ENCODE results near the gene ANKRD35. TPM values are rescaled to one million over a fixed set of nuclear protein-coding genes. Genes with fewer than 3 reads are reported as not detected.
A peak's percentile ranks its signal among the peaks of the same experiment; 100 is the strongest.
"Not testable (repeated sequence)": the region's sequence is repeated elsewhere in the genome, so short reads cannot be mapped to it uniquely, and the experiment has no call there.

The ANKRD35 gene
- total RNA-seq, 2 experiments from 2014 or later: 0.33 to 0.35 TPM

- POLR2A ChIA-PET, H3K27me3 Mint-ChIP-seq, CTCF ChIA-PET, DNase-seq, H3K9me3 Mint-ChIP-seq, H3K27ac Mint-ChIP-seq: not testable (repeated sequence)
- Mint-ChIP-seq H3K36me3 (ENCODE audit: low read depth) (peaks cover 34% of the 10 kb centered on the region), H3K4me1 (peaks cover 36% of the 10 kb centered on the region), H3K4me3 (peak overlapping the region; percentile 24)
Observed at GRCh38 chr1:145822779-145823331, 62.8 kb downstream of the ANKRD35 start.

DNA sequence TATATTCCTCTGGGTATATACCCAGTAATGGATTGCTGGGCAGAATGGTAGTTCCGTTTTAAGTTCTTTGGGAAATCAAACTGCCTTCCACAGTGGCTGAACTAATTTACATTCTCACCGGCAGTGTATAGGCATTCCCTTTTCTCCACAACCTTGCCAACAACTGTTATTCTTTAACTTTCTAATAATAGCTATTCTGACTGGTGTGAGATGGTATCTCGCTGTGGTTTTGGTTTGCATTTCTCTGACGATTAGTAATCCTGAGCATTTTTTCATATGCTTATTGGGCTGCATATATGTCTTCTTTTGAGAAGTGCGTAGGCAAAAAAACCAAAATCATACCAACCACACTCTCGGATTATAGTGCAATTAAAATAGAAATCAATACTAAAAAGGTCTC is 67.6 kb downstream of the ANKRD35 start:
- POLR2A ChIA-PET; H3K27me3 Mint-ChIP-seq; H3K4me3 Mint-ChIP-seq; H3K27ac Mint-ChIP-seq; H3K36me3 Mint-ChIP-seq (ENCODE audit: low read depth); CTCF ChIA-PET; H3K9me3 Mint-ChIP-seq; DNase-seq; H3K4me1 Mint-ChIP-seq: not testable (repeated sequence)

Other genes with a start within 250 kb of the ANKRD35 start
- under 1 TPM in 1 of 2 experiments, not detected in 1; 0.60 TPM for gene PDZK1, start 178.5 kb downstream of the ANKRD35 start, total RNA-seq
- not detected for gene CD160, start 166.4 kb downstream of the ANKRD35 start, total RNA-seq
- 10 to 100 TPM; 12.9 to 13.1 TPM for gene RNF115, start 61.8 kb downstream of the ANKRD35 start, total RNA-seq
- 10 to 100 TPM; 29.7 to 32.1 TPM for gene POLR3C, start 61.7 kb downstream of the ANKRD35 start, total RNA-seq
- 1 to 10 TPM; 2.5 to 2.7 TPM for gene NUDT17, start 40.2 kb downstream of the ANKRD35 start, total RNA-seq
- 10 to 100 TPM; 21.2 to 21.7 TPM for gene PIAS3, start 26.8 kb downstream of the ANKRD35 start, total RNA-seq
- gene ITGA10, start 24.2 kb upstream of the ANKRD35 start, total RNA-seq: 1 to 10 TPM in 1 of 2 experiments, under 1 TPM in 1; 0.98 to 1.1 TPM
- gene PEX11B, start 32.9 kb upstream of the ANKRD35 start, total RNA-seq: 10 to 100 TPM; 29.0 to 33.2 TPM
- 100 to 1,000 TPM; 168 to 174 TPM for gene RBM8A, start 41.6 kb upstream of the ANKRD35 start, total RNA-seq
- 10 to 100 TPM; 50.3 to 51.0 TPM for gene LIX1L, start 72.2 kb upstream of the ANKRD35 start, total RNA-seq
- 1 to 10 TPM; 2.9 to 3.7 TPM for gene ANKRD34A, start 78.7 kb upstream of the ANKRD35 start, total RNA-seq
- gene POLR3GL, start 78.8 kb upstream of the ANKRD35 start, total RNA-seq: 10 to 100 TPM; 32.4 to 33.7 TPM
- 100 to 1,000 TPM; 397 to 407 TPM for gene TXNIP, start 110.7 kb upstream of the ANKRD35 start, total RNA-seq
- not detected for gene HJV, start 135.9 kb upstream of the ANKRD35 start, total RNA-seq

Measured in activated CD4-positive, alpha-beta memory T cell treated with anti-CD3 and anti-CD28 coated beads, Interleukin-2, amount 10 ng/mL, durations not matched to agents 7 days and 5 days (primary cell).